HEK293 (cell line): ENCODE data around the gene SLC9A9.

Source experiments
- MYNN ChIP-seq: fragments of 450-650 bp; formaldehyde crosslinking; IDR thresholded peaks from 2 replicates; pipeline ENCODE4 v1.5.1; 2016; ENCODE audit warnings: missing biosample characterization, missing genetic modification characterization, borderline replicate concordance
- SP2 ChIP-seq: fragments of 450-650 bp; formaldehyde crosslinking; IDR thresholded peaks from 2 replicates; pipeline ENCODE4 v1.5.1; 2016; ENCODE audit warnings: missing biosample characterization, missing genetic modification characterization
- YY1 ChIP-seq: fragments of 450-650 bp; formaldehyde crosslinking; IDR thresholded peaks from 2 replicates; pipeline ENCODE4 v1.5.1; 2018; ENCODE audit warnings: missing biosample characterization, missing genetic modification characterization
- ZBTB17 ChIP-seq: fragments of 450-650 bp; formaldehyde crosslinking; IDR thresholded peaks from 2 replicates; pipeline ENCODE4 v1.5.1; 2016; ENCODE audit warnings: missing biosample characterization, missing genetic modification characterization
- ZFP37 ChIP-seq: fragments of 450-650 bp; formaldehyde crosslinking; IDR thresholded peaks from 2 replicates; pipeline ENCODE4 v1.5.1; 2016; ENCODE audit warnings: missing biosample characterization, missing genetic modification characterization
- ZNF133 ChIP-seq: fragments of 450-650 bp; formaldehyde crosslinking; IDR thresholded peaks from 2 replicates; pipeline ENCODE4 v1.5.1; 2016; ENCODE audit warnings: missing biosample characterization, missing genetic modification characterization
- ZNF146 ChIP-seq: fragments of 450-650 bp; formaldehyde crosslinking; IDR thresholded peaks from 2 replicates; pipeline ENCODE4 v1.5.1; 2016; ENCODE audit warnings: missing biosample characterization, missing genetic modification characterization
- ZNF311 ChIP-seq: fragments of 450-650 bp; formaldehyde crosslinking; IDR thresholded peaks from 2 replicates; pipeline ENCODE4 v1.5.1; 2017; ENCODE audit warnings: missing biosample characterization, missing genetic modification characterization, borderline replicate concordance
- ZNF335 ChIP-seq: fragments of 450-650 bp; formaldehyde crosslinking; conservative IDR thresholded peaks from 2 replicates; pipeline ENCODE4 v1.5.1; 2016; ENCODE audit warnings: missing biosample characterization, missing genetic modification characterization
- ZSCAN18 ChIP-seq: fragments of 450-650 bp; formaldehyde crosslinking; IDR thresholded peaks from 2 replicates; pipeline ENCODE4 v1.5.1; 2016; ENCODE audit warnings: missing biosample characterization, missing genetic modification characterization
- TF ChIP-seq, protein P1 (sequence below): fragments of 450-650 bp; formaldehyde crosslinking; IDR thresholded peaks from 2 replicates; pipeline ENCODE4 v1.5.1; 2016; ENCODE audit warnings: missing biosample characterization, missing genetic modification characterization
- TF ChIP-seq, protein P2 (sequence below): fragments of 450-650 bp; formaldehyde crosslinking; IDR thresholded peaks from 2 replicates; pipeline ENCODE4 v1.5.1; 2016; ENCODE audit warnings: missing biosample characterization, missing genetic modification characterization

DNA sequence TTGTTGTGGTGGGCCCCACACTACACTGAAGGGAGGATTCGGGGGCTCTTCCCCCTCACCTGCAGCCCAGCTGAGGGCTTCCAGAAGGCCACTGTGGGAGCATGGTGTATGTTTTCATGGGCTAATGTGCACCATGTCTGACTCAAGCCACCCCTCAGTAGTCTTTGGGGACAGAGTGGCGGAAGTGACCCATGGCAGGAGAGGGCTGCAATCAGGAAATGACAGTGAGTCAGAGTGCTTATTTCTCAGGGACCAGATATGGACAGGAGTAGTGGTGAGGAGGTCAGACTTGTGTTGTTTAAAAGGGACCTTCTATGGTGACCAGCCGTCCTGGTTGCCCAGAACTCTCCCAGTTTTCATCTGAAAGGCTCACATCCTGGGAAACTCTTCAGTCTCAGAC lies 32.8 kb upstream of the SLC9A9 start:
- TF ChIP-seq YY1 (tag by site-specific recombination) (no peak), SP2 (tag by site-specific recombination) (no peak), ZNF146 (tag by site-specific recombination) (no peak), ZBTB17 (tag by site-specific recombination) (no peak), ZNF311 (no peak), ZNF335 (tag by site-specific recombination) (no peak), ZNF133 (no peak), ZSCAN18 (tag by site-specific recombination) (no peak), MYNN (tag by site-specific recombination) (no peak), ZFP37 (tag by site-specific recombination) (no peak)
- TF ChIP-seq, protein P1, sequence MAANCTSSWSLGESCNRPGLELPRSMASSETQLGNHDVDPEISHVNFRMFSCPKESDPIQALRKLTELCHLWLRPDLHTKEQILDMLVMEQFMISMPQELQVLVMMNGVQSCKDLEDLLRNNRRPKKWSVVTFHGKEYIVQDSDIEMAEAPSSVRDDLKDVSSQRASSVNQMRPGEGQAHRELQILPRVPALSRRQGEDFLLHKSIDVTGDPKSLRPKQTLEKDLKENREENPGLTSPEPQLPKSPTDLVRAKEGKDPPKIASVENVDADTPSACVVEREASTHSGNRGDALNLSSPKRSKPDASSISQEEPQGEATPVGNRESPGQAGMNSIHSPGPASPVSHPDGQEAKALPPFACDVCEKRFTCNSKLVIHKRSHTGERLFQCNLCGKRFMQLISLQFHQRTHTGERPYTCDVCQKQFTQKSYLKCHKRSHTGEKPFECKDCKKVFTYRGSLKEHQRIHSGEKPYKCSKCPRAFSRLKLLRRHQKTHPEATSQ (tag by site-specific recombination) = no peak
- TF ChIP-seq, protein P2, sequence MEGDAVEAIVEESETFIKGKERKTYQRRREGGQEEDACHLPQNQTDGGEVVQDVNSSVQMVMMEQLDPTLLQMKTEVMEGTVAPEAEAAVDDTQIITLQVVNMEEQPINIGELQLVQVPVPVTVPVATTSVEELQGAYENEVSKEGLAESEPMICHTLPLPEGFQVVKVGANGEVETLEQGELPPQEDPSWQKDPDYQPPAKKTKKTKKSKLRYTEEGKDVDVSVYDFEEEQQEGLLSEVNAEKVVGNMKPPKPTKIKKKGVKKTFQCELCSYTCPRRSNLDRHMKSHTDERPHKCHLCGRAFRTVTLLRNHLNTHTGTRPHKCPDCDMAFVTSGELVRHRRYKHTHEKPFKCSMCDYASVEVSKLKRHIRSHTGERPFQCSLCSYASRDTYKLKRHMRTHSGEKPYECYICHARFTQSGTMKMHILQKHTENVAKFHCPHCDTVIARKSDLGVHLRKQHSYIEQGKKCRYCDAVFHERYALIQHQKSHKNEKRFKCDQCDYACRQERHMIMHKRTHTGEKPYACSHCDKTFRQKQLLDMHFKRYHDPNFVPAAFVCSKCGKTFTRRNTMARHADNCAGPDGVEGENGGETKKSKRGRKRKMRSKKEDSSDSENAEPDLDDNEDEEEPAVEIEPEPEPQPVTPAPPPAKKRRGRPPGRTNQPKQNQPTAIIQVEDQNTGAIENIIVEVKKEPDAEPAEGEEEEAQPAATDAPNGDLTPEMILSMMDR = no peak
